ENCODE measurements around the gene MT1M. TPM values are rescaled to one million over a fixed set of nuclear protein-coding genes. Genes with fewer than 3 reads are reported as not detected.

MT1M gene
- total and polyA plus RNA-seq, 2 of the 8 experiments (the other 6 are each of a cell fraction or from before 2014, with no cell fraction given) = 2.1 TPM; not detected in 1

GRCh38 chr16:56625140-56625942 is 7.1 kb upstream of the MT1M start, which contains the start of gene MT1E:
Gene MT1E (plus strand): TSS chr16:56625781. CDS start chr16:56625852, 71 bp downstream.
- Histone ChIP-seq H2BK12ac (ENCODE audit: low read depth, low read length) (peak within 1 kb of the TSS; percentile 87; the same call in 1 of the 2 replicates), H3K56ac (replicated peaks; ENCODE audit: insufficient read length, low read depth, low read length) (no peak within 1 kb of the TSS), H3K27me3 (replicated peaks in 1 of 4; ENCODE audit: control insufficient read depth in 3 of 4, extremely low read depth in 1 of 4, insufficient read depth in 3 of 4, low read length in 3 of 4) (peaks cover 53 to 86% (median 82%) of the 10 kb centered on the region in 4 experiments), H3K4me1 (replicated peaks in 1 of 4; ENCODE audit: control insufficient read depth in 3 of 4, insufficient read depth in 4 of 4, low read length in 3 of 4) (peaks cover 0 to 17% (median 14%) of the 10 kb centered on the region in 4 experiments; a peak in 6 of 7 replicates), H3K4me3 (ENCODE audit: extremely low read depth in 1 of 4, insufficient read depth in 2 of 4, low read depth in 3 of 4, low read length in 4 of 4) (peak within 1 kb of the TSS; percentile 26 to 61 (median 46)), H2BK20ac (ENCODE audit: low read length) (no peak within 1 kb of the TSS), H3K79me2 (ENCODE audit: control insufficient read depth in 1 of 2, insufficient read depth in 2 of 2, low read length in 2 of 2) (no peaks in the 10 kb centered on the region), H4K20me1 (replicated peaks in 1 of 2; ENCODE audit: control insufficient read depth in 1 of 2, insufficient read depth in 2 of 2, low read length in 2 of 2) (peaks cover 0 to 15% of the 10 kb centered on the region in 2 experiments), H3K23me2 (ENCODE audit: low read depth, low read length) (peaks cover 5% of the 10 kb centered on the region; the same call in 1 of the 2 replicates), H3K36me3 (ENCODE audit: control insufficient read depth in 2 of 4, insufficient read depth in 4 of 4, low read length in 3 of 4) (no peaks in the 10 kb centered on the region), H3K23ac (ENCODE audit: insufficient read length) (no peak within 1 kb of the TSS), H2BK5ac (ENCODE audit: low read depth, low read length) (no peak within 1 kb of the TSS; the same call in 1 of the 2 replicates), H3K27ac (ENCODE audit: low read depth, low read length) (no peak within 1 kb of the TSS), H2BK15ac (ENCODE audit: low read length) (peak within 1 kb of the TSS; percentile 40; the same call in 1 of the 2 replicates), H2AFZ (ENCODE audit: low read length) (peak within 1 kb of the TSS; percentile 69; the same call in 1 of the 2 replicates), H2AK5ac (ENCODE audit: low read depth, low read length) (0 out of 2 replicates have a peak within 1 kb of the TSS, but pooled peaks have one; percentile 72), H3K18ac (ENCODE audit: extremely low read depth, low read length) (peak within 1 kb of the TSS; percentile 66), H4K8ac (ENCODE audit: extremely low read depth, insufficient read depth, low read length) (peak within 1 kb of the TSS; percentile 75), H3K79me1 (ENCODE audit: low read depth, low read length) (no peaks in the 10 kb centered on the region), H3K9ac (replicated peaks in 1 of 4; ENCODE audit: extremely low read depth in 1 of 4, low read depth in 3 of 4, low read length in 3 of 4) (no peak within 1 kb of the TSS), H3K4ac (replicated peaks; ENCODE audit: insufficient read length, low read depth, low read length) (no peak within 1 kb of the TSS), H2BK120ac (replicated peaks; ENCODE audit: low read depth, low read length) (no peak within 1 kb of the TSS), H3K9me3 (ENCODE audit: insufficient read depth in 2 of 2, low read depth in 1 of 2, low read length in 1 of 2) (no peaks in the 10 kb centered on the region), H3K14ac (ENCODE audit: insufficient read length) (no peak within 1 kb of the TSS), H4K91ac (replicated peaks; ENCODE audit: insufficient read length, low read length) (no peak within 1 kb of the TSS), H3K4me2 (ENCODE audit: insufficient read depth in 1 of 2, low read depth in 2 of 2, low read length in 2 of 2) (peak within 1 kb of the TSS; percentile 90 to 94), H4K5ac (ENCODE audit: insufficient read length, low read depth, low read length) (no peak within 1 kb of the TSS)
- 2% methylated on average over 62 of the region's 62 CpGs; no CpG with 5 or more reads in 1 of the 2 experiments for WGBS, 2 experiments (ENCODE audit: extremely low coverage in 1 of 2, insufficient coverage in 1 of 2, insufficient read length in 1 of 2, insufficient replicate concordance in 2 of 2, low coverage in 1 of 2, low lambda C conversion rate in 2 of 2, missing lambda C conversion rate in 1 of 2)
- POLR2A ChIA-PET (ENCODE audit: partially characterized antibody) = interaction anchor here (0.8 to 4.7 kb wide), 26 partner anchors 9 to 306 kb away, joined by 3 to 66 read pairs (median 6); partner anchors contain the start of genes HERPUD1, MT1A, MT1F and MT1G
- FAIRE-seq (no peak), DNase-seq (ENCODE audit: low read depth in 1 of 2, low spot score in 2 of 2) (peak in 1 of 2 experiments; percentile 66)
- CTCF ChIA-PET (ENCODE audit: partially characterized antibody) = interaction anchor here (0.7 to 3.0 kb wide), 14 partner anchors 9 to 111 kb away, joined by 3 to 12 read pairs (median 5); partner anchors contain the start of genes MT1A and MT1H
- TF ChIP-seq TAF1 (IDR thresholded peaks at IDR 0.05; ENCODE audit: low read depth, low read length) = 0 out of 2 replicates have a peak, but pooled peaks have one; percentile 41
- TF ChIP-seq SUZ12 (IDR thresholded peaks at IDR 0.05; ENCODE audit: low read length) = peak; percentile 96
- no peak for TF ChIP-seq SIX5 (IDR thresholded peaks at IDR 0.05; ENCODE audit: low read depth, low read length)
- no peak for TF ChIP-seq KDM1A (IDR thresholded peaks at IDR 0.05; ENCODE audit: borderline replicate concordance, low read length)
- TF ChIP-seq CREB1 (IDR thresholded peaks at IDR 0.05) = 0 out of 2 replicates have a peak, but pooled peaks have one; percentile 11
- peak; percentile 65 for TF ChIP-seq KDM4A (IDR thresholded peaks at IDR 0.05; ENCODE audit: low read depth, low read length, severe bottlenecking)
- no peak for TF ChIP-seq ZNF274 (IDR thresholded peaks at IDR 0.05; ENCODE audit: borderline replicate concordance, extremely low read depth, low read length)
- 0 out of 2 replicates have a peak, but pooled peaks have one; percentile 64 for TF ChIP-seq RBBP5 (IDR thresholded peaks at IDR 0.05; ENCODE audit: borderline replicate concordance, low read depth, low read length)
- TF ChIP-seq TCF12 (IDR thresholded peaks at IDR 0.05; ENCODE audit: low read depth, low read length) = 0 out of 2 replicates have a peak, but pooled peaks have one; percentile 22
- TF ChIP-seq EZH2 (IDR thresholded peaks at IDR 0.05; ENCODE audit: low read depth, low read length, severe bottlenecking) = peak; percentile 97
- no peak for TF ChIP-seq JUND (IDR thresholded peaks at IDR 0.05; ENCODE audit: low read length)

Measured in H1 (cell line).